SU-DHL-6 (cell line): Measurements from ENCODE around the gene NAIF1.

ENCODE experiments used
- H2AFZ ChIP-seq: fragments of 200-600 bp; sonication (generic); 2 replicates; pipeline ENCODE4 v1.6.1; 2014; ENCODE audit warnings: low read depth, mild to moderate bottlenecking, moderate library complexity, mixed read lengths, antibody characterized with exemption, low read length; ENCODE audit not compliant: severe bottlenecking
- H3F3A ChIP-seq: fragments of 200-600 bp; shearing (Covaris generic); 2 replicates; pipeline ENCODE4 v1.6.0; 2016; ENCODE audit warnings: antibody characterized with exemption, mild to moderate bottlenecking; ENCODE audit not compliant: insufficient read depth
- H3K27ac ChIP-seq: fragments of 200-600 bp; sonication (generic); 2 replicates; pipeline ENCODE4 v1.5.1; 2016; ENCODE audit warnings: low read depth, mild to moderate bottlenecking, low read length, moderate library complexity, mixed read lengths
- H3K27me3 ChIP-seq: fragments of 200-600 bp; sonication (generic), shearing (Covaris generic); 2 replicates; pipeline ENCODE4 v1.6.0; 2014; ENCODE audit warnings: mild to moderate bottlenecking, low read length
- H3K36me3 ChIP-seq: fragments of 200-600 bp; sonication (generic); 2 replicates; pipeline ENCODE4 v1.6.1; 2014; ENCODE audit warnings: mild to moderate bottlenecking, low read length, mixed read lengths
- H3K4me2 ChIP-seq: fragments of 300-600, 200-600 bp; shearing (Covaris generic), sonication (generic); 2 replicates; pipeline ENCODE4 v1.6.0; 2014; ENCODE audit warnings: low read length, low read depth, mild to moderate bottlenecking; ENCODE audit not compliant: poor library complexity, severe bottlenecking
- H3K4me3 ChIP-seq: fragments of 200-600 bp; sonication (generic); 2 replicates; pipeline ENCODE4 v1.5.1; 2014; ENCODE audit warnings: antibody characterized with exemption, low read length, mild to moderate bottlenecking, mixed read lengths; ENCODE audit not compliant: insufficient read depth, poor library complexity, severe bottlenecking
- H3K79me2 ChIP-seq: fragments of 200-600 bp; sonication (generic); 2 replicates; pipeline ENCODE4 v1.6.1; 2014; ENCODE audit warnings: mild to moderate bottlenecking, low read length, moderate library complexity; ENCODE audit not compliant: insufficient read depth
- H3K9ac ChIP-seq: fragments of 200-600 bp; sonication (generic); 2 replicates; pipeline ENCODE4 v1.7.0; 2014; ENCODE audit warnings: mild to moderate bottlenecking, low read length
- H3K9me2 ChIP-seq: fragments of 200-600 bp; sonication (generic); replicated peaks from 2 replicates; pipeline ENCODE4 v1.6.1; 2014; ENCODE audit warnings: low read length; ENCODE audit not compliant: insufficient read depth
- H3K9me3 ChIP-seq: fragments of 200-600 bp; sonication (generic); 2 replicates; pipeline ENCODE4 v1.6.1; 2014; ENCODE audit warnings: low read length, mixed read lengths; ENCODE audit not compliant: insufficient read depth
- H4K20me1 ChIP-seq: fragments of 200-600 bp; sonication (generic); 2 replicates; pipeline ENCODE4 v1.6.1; 2014; ENCODE audit warnings: low read depth, mild to moderate bottlenecking, antibody characterized with exemption, low read length, moderate library complexity, mixed read lengths
- CTCF ChIP-seq: fragments of 200-600 bp; sonication (generic); IDR thresholded peaks from one replicate; pipeline ENCODE4 v1.5.1; 2017; ENCODE audit warnings: antibody characterized with exemption, mild to moderate bottlenecking, low read length, moderate library complexity; ENCODE audit not compliant: insufficient read depth, poor library complexity, severe bottlenecking
- EZH2phosphoT487 ChIP-seq: fragments of 200-600 bp; sonication (generic), shearing (Covaris generic); conservative IDR thresholded peaks from 2 replicates; pipeline ENCODE4 v1.6.1; 2018; ENCODE audit warnings: mild to moderate bottlenecking, antibody characterized with exemption, low read length, moderate library complexity, mixed read lengths

Gene NAIF1

GRCh38 chr9:128098297-128099230 is 31.4 kb upstream of the NAIF1 start:
- no peak overlapping the region for H3K4me3 ChIP-seq
- no peaks in the 10 kb centered on the region for H3K27me3 ChIP-seq
- no peak overlapping the region for H3K9ac ChIP-seq
- H3K36me3 ChIP-seq: no peaks in the 10 kb centered on the region
- no peaks in the 10 kb centered on the region for H3F3A ChIP-seq
- TF ChIP-seq CTCF: no peak
- no peak overlapping the region for H2AFZ ChIP-seq
- H3K27ac ChIP-seq: no peak overlapping the region
- no peaks in the 10 kb centered on the region for H3K9me2 ChIP-seq
- H3K79me2 ChIP-seq: peaks cover 57% of the 10 kb centered on the region
- no peaks in the 10 kb centered on the region for H4K20me1 ChIP-seq
- no peak overlapping the region for H3K4me2 ChIP-seq
- no peaks in the 10 kb centered on the region for H3K9me3 ChIP-seq

GRCh38 chr9:128097543-128098296 is 30.6 kb upstream of the NAIF1 start:
- Histone ChIP-seq H3K4me3 (no peak overlapping the region), H3F3A (no peaks in the 10 kb centered on the region), H3K4me2 (no peak overlapping the region), H3K27me3 (no peaks in the 10 kb centered on the region), H3K9ac (no peak overlapping the region), H3K9me3 (no peaks in the 10 kb centered on the region), H3K36me3 (no peaks in the 10 kb centered on the region), H3K9me2 (no peaks in the 10 kb centered on the region), H2AFZ (no peak overlapping the region), H4K20me1 (no peaks in the 10 kb centered on the region), H3K27ac (no peak overlapping the region), H3K79me2 (peaks cover 66% of the 10 kb centered on the region)
- TF ChIP-seq EZH2phosphoT487 (no peak), CTCF (no peak)

DNA sequence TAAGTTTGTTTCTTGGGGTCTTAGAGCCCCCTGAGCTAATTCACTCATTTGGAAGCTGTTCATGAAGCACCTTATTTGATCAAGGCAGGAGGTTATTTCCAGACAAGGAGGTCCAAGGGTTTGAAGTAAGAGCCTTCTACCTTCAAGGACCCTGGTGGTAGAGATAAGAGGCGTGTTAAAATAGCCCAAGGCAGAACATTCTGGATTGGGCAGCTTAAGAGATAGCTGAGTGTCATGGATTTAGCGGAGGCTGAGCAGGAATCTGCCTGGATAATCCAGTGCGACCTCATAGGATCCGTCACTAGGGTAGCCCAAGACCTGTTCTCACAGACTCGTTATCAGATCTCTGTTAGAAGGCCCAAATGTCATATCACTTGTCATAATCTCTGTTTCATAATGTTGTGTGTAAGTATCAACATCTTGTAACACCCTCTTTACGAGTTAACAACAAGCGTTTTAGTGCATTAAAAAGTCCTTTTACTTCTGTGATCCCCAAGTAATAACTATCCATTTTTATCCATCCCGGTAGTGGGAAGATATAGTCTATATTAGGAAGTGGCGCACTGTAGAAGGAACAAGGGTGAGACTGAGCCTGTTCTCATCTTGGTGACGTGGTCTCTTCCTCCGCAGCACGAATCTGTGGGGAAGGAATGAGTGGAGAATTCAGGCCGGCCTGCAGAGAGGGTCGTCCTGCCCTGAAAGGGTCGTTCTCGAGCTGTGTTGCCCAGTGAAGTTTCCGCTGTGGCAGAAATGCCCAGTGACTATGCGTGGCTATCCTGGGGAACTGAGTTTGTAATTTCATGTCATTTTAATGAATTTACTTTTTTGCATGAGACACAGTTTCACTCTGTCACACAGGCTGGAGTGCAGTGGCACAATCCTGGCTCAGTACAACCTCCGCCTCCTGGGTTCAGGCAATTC is 29.8 kb upstream of the NAIF1 start:
- Histone ChIP-seq H3K27ac (no peak overlapping the region), H3K27me3 (no peaks in the 10 kb centered on the region), H3K4me2 (no peak overlapping the region), H3K36me3 (no peaks in the 10 kb centered on the region), H3K79me2 (peaks cover 74% of the 10 kb centered on the region), H2AFZ (no peak overlapping the region), H3K9ac (no peak overlapping the region), H3F3A (no peaks in the 10 kb centered on the region), H3K9me2 (no peaks in the 10 kb centered on the region), H4K20me1 (no peaks in the 10 kb centered on the region), H3K4me3 (no peak overlapping the region), H3K9me3 (no peaks in the 10 kb centered on the region)
- TF ChIP-seq EZH2phosphoT487 (no peak), CTCF (no peak)
